Stomach (tissue), 4 donors: Measurements from ENCODE around the gene HOOK2.

Experiments used
- POLR2A ChIP-seq, 4 donors: fragments of 450-650 bp; IDR thresholded peaks; one replicate each; pipeline ENCODE4 v1.6.1; 2016; ENCODE audit warnings: antibody characterized with exemption in 4 of 4, control low read depth in 2 of 4, mild to moderate bottlenecking in 1 of 4, moderate library complexity in 1 of 4
- POLR2AphosphoS5 ChIP-seq, 3 donors: sonication (generic); formaldehyde crosslinking; IDR thresholded peaks; one replicate each; pipeline ENCODE4 v1.6.1; 2016; ENCODE audit warnings: antibody characterized with exemption in 3 of 3
- TF ChIP-seq, protein P1 (sequence below), 7 experiments: fragments of 450-650 bp in 4 of 7; fragments of 200-600 bp in 3 of 7; sonication (generic) in 3 of 7; IDR thresholded peaks; one replicate each; pipeline ENCODE4 v1.5.1; 2016 to 2019; ENCODE audit warnings: antibody characterized with exemption in 7 of 7, control low read depth in 2 of 7, mild to moderate bottlenecking in 1 of 7

DNA sequence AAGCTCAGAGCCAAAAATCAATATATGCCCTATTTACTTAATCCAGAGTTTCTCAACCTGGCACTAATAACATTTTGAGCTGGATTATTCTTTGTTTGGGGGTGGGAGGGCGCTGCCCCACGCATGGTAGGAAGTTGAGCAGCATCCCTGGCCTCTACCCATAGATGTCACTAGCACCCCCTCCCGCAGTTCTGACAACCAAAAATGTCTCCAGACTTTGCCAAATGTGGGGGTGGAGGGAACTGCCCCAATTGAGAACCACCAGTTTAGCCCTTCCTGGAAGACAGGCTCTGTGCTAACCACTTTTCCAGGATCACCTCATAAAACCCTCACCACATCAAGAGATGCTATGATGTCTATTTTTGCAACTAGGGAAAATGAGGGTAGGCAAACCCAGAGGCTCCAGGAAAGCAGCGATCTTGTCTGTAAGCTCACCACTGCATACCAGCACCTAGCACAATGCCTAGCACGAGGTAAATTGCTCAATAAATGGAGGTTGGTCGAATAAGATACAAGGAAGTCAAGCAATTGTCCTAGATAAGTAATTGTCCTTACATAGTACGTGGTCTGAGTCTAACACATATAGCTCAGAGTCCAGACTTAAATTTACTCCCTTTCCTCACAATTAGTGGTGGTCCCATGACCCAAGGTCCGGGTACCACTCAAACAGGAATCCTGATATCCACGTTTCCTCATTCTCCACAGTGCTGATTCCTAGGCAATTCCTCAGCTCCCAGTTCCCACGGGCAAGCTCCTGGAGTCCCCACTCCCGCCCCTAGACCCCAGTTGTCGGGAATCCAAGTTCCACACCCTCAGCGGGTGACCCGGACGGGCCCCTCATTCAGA is 41.8 kb downstream of the HOOK2 start:
- no peak for TF ChIP-seq POLR2AphosphoS5 (IDR thresholded peaks at IDR 0.05)
- TF ChIP-seq, protein P1, sequence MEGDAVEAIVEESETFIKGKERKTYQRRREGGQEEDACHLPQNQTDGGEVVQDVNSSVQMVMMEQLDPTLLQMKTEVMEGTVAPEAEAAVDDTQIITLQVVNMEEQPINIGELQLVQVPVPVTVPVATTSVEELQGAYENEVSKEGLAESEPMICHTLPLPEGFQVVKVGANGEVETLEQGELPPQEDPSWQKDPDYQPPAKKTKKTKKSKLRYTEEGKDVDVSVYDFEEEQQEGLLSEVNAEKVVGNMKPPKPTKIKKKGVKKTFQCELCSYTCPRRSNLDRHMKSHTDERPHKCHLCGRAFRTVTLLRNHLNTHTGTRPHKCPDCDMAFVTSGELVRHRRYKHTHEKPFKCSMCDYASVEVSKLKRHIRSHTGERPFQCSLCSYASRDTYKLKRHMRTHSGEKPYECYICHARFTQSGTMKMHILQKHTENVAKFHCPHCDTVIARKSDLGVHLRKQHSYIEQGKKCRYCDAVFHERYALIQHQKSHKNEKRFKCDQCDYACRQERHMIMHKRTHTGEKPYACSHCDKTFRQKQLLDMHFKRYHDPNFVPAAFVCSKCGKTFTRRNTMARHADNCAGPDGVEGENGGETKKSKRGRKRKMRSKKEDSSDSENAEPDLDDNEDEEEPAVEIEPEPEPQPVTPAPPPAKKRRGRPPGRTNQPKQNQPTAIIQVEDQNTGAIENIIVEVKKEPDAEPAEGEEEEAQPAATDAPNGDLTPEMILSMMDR (IDR thresholded peaks at IDR 0.05), result no peak
- TF ChIP-seq POLR2A (IDR thresholded peaks at IDR 0.05), result no peak
